D721Med (cell line): ENCODE measurements around the gene ZNF512B.

Experiments used
- DNase-seq: peaks from one replicate; pipeline ENCODE4 v3.0.0; 2011; ENCODE audit warnings: low spot score; ENCODE audit not compliant: insufficient read length
- FAIRE-seq: peaks from 2 replicates; lab custom pipeline; 2011; peaks lifted over from hg19 to GRCh38; lab: Jason Lieb, UNC
- CTCF ChIP-seq: IDR thresholded peaks from 2 replicates; pipeline ENCODE4 v1.5.1; 2012; ENCODE audit warnings: mild to moderate bottlenecking, control low read depth; ENCODE audit not compliant: insufficient read depth; ENCODE audit errors: missing control alignments

The ZNF512B gene

GRCh38 chr20:63970714-63971431 is 1.1 kb upstream of the ZNF512B start:
- no peak for DNase-seq
- no peak for TF ChIP-seq CTCF
- no peak for FAIRE-seq

- DNase-seq (no peak), FAIRE-seq (no peak)
- no peak for TF ChIP-seq CTCF
Observed at GRCh38 chr20:63968928-63969760, 586 bp downstream of the ZNF512B start.

- no peak for FAIRE-seq
- TF ChIP-seq CTCF = no peak
- DNase-seq = no peak
Observed at GRCh38 chr20:63968136-63968927, 1.4 kb downstream of the ZNF512B start.

GRCh38 chr20:63967330-63968135 is 2.2 kb downstream of the ZNF512B start:
- DNase-seq (no peak), FAIRE-seq (no peak)
- TF ChIP-seq CTCF = no peak

GRCh38 chr20:63966944-63967322 is 2.8 kb downstream of the ZNF512B start:
- DNase-seq (no peak), FAIRE-seq (no peak)
- TF ChIP-seq CTCF = no peak

- no peak for FAIRE-seq
- TF ChIP-seq CTCF = no peak
- no peak for DNase-seq
Observed at GRCh38 chr20:63966172-63966943, 3.4 kb downstream of the ZNF512B start.
